SH-SY5Y (cell line): ENCODE data around the gene TTLL7.

Experiments used
- GATA2 ChIP-seq: IDR thresholded peaks from 2 replicates; pipeline ENCODE4 v1.6.1; 2011; ENCODE audit warnings: mild to moderate bottlenecking, low read depth, low read length
- GATA3 ChIP-seq: IDR thresholded peaks from 2 replicates; pipeline ENCODE4 v1.6.1; 2011; ENCODE audit warnings: low read depth, mild to moderate bottlenecking, low read length, moderate library complexity

- no peak for TF ChIP-seq GATA2
- no peak for TF ChIP-seq GATA3
Measured at GRCh38 chr1:83923553-83923952, 75.4 kb downstream of the TTLL7 start.
